ENCODE data around the gene DGLUCY.

Gene DGLUCY

GRCh38 chr14:91163316-91163715 is 49.4 kb downstream of the DGLUCY start:
- DNase-seq (ENCODE audit: low spot score), result no peak
- in situ Hi-C loops (cut with MboI; ENCODE audit: low sequenced_read_pairs, unreplicated experiment), result no loop called here

GRCh38 chr14:91164676-91165075 is 50.8 kb downstream of the DGLUCY start:
- in situ Hi-C loops (cut with MboI; ENCODE audit: low sequenced_read_pairs, unreplicated experiment), result no loop called here
- TF ChIP-seq CTCF (IDR thresholded peaks at IDR 0.05; ENCODE audit: borderline replicate concordance, control extremely low read depth, extremely low read depth, insufficient read depth, missing control alignments), result no peak
- DNase-seq (ENCODE audit: low spot score), result no peak

More at GRCh38 chr14:91163316-91163715, 49.4 kb downstream of the DGLUCY start:
- no peak for TF ChIP-seq CTCF (IDR thresholded peaks at IDR 0.05; ENCODE audit: borderline replicate concordance, control extremely low read depth, extremely low read depth, insufficient read depth, missing control alignments)

- no peak for DNase-seq (ENCODE audit: low spot score)
- no peak for TF ChIP-seq CTCF (IDR thresholded peaks at IDR 0.05; ENCODE audit: borderline replicate concordance, control extremely low read depth, extremely low read depth, insufficient read depth, missing control alignments)
- in situ Hi-C loops (cut with MboI; ENCODE audit: low sequenced_read_pairs, unreplicated experiment), result no loop called here
Measured at GRCh38 chr14:91167380-91167770, 53.5 kb downstream of the DGLUCY start.

GRCh38 chr14:91169951-91170350 is 56.1 kb downstream of the DGLUCY start:
- in situ Hi-C loops (cut with MboI; ENCODE audit: low sequenced_read_pairs, unreplicated experiment), result loop anchor here (10.0 kb wide), 1 partner anchor 265 kb away; no protein-coding TSS in a partner anchor

GRCh38 chr14:91170504-91171121 is 56.7 kb downstream of the DGLUCY start:
- TF ChIP-seq CTCF (IDR thresholded peaks at IDR 0.05; ENCODE audit: borderline replicate concordance, control extremely low read depth, extremely low read depth, insufficient read depth, missing control alignments), result no peak
- no peak for DNase-seq (ENCODE audit: low spot score)
- in situ Hi-C loops (cut with MboI; ENCODE audit: low sequenced_read_pairs, unreplicated experiment), result loop anchor here (10.0 kb wide), 1 partner anchor 266 kb away; no protein-coding TSS in a partner anchor

More at GRCh38 chr14:91169951-91170350, 56.1 kb downstream of the DGLUCY start:
- no peak for DNase-seq (ENCODE audit: low spot score)
- no peak for TF ChIP-seq CTCF (IDR thresholded peaks at IDR 0.05; ENCODE audit: borderline replicate concordance, control extremely low read depth, extremely low read depth, insufficient read depth, missing control alignments)

GRCh38 chr14:91171291-91171690 is 57.4 kb downstream of the DGLUCY start:
- no peak for TF ChIP-seq CTCF (IDR thresholded peaks at IDR 0.05; ENCODE audit: borderline replicate concordance, control extremely low read depth, extremely low read depth, insufficient read depth, missing control alignments)
- in situ Hi-C loops (cut with MboI; ENCODE audit: low sequenced_read_pairs, unreplicated experiment), result loop anchor here (10.0 kb wide), 1 partner anchor 266 kb away; no protein-coding TSS in a partner anchor
- DNase-seq (ENCODE audit: low spot score), result no peak

Measured in GM13976 (cell line).